Stomach smooth muscle (tissue), 2 donors: ENCODE data around the gene KCNB1.

Experiments
- H3K27ac ChIP-seq: one replicate; pipeline ENCODE4 v1.7.0; 2013; ENCODE audit warnings: mild to moderate bottlenecking, low read length, inconsistent platforms
- H3K27me3 ChIP-seq, 2 donors: one replicate each; pipeline ENCODE4 v1.7.0; 2013; ENCODE audit warnings: low read length in 2 of 2; ENCODE audit not compliant: insufficient read depth in 2 of 2, control insufficient read depth in 1 of 2
- H3K36me3 ChIP-seq, 2 donors: one replicate each; pipeline ENCODE4 v1.7.0; 2013; ENCODE audit warnings: low read length in 2 of 2; ENCODE audit not compliant: control insufficient read depth in 2 of 2, insufficient read depth in 2 of 2
- H3K4me1 ChIP-seq: one replicate; pipeline ENCODE4 v1.7.0; 2013; ENCODE audit warnings: low read length; ENCODE audit not compliant: control insufficient read depth, insufficient read depth
- H3K4me3 ChIP-seq, 2 donors: one replicate each; pipeline ENCODE4 v1.7.0; 2013; ENCODE audit warnings: low read length in 2 of 2
- H3K9ac ChIP-seq, 2 donors: one replicate each; pipeline ENCODE4 v1.7.0; 2013; ENCODE audit warnings: low read length in 2 of 2, mild to moderate bottlenecking in 1 of 2
- H3K9me3 ChIP-seq, 2 donors: one replicate each; pipeline ENCODE4 v1.7.0; 2013; ENCODE audit warnings: low read length in 2 of 2; ENCODE audit not compliant: control insufficient read depth in 2 of 2
- donor health status: healthy.
- donor health status: Pancreatic carcinoma.

KCNB1 gene

DNA sequence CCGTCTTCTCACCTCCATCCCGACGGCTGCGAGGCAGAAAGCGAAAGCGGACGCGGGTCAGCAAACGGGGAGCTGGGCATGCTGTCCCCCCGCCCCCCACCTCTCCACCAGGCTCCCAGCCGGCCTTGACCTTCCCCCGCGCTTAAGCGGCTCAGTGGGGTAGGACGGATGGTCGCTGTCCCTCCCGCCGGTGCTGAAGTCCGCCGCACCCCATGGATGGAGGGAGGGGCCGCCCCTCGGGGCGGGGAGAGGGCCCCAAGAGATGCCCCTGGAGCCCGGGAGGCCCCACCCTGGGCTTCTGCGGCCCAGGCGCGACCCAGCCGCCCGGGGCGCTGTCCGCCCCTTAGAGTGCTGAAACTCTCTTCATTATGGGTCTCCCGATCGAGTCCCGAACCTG lies at the start of gene KCNB1:
KCNB1 (minus strand) TSS at position 48 of the 397 bp plus-strand sequence. CDS start 188 bp downstream, outside the sequence.
- Histone ChIP-seq H3K4me1 (peaks cover 39% of the 10 kb centered on the region), H3K27ac (no peak within 1 kb of the TSS), H3K36me3 (peaks cover 0 to 5% of the 10 kb centered on the region in 2 donors), H3K9ac (peak within 1 kb of the TSS in 1 of 2 donors; percentile 42), H3K4me3 (peak within 1 kb of the TSS; percentile 80 to 83), H3K27me3 (peaks cover 0 to 2% of the 10 kb centered on the region in 2 donors), H3K9me3 (no peaks in the 10 kb centered on the region)

GRCh38 chr20:49529470-49529869 lies 47.0 kb upstream of the KCNB1 start:
- Histone ChIP-seq H3K4me3 (no peak overlapping the region), H3K27me3 (no peaks in the 10 kb centered on the region), H3K9ac (no peak overlapping the region), H3K36me3 (no peaks in the 10 kb centered on the region), H3K4me1 (no peaks in the 10 kb centered on the region), H3K9me3 (no peaks in the 10 kb centered on the region), H3K27ac (no peak overlapping the region)

DNA sequence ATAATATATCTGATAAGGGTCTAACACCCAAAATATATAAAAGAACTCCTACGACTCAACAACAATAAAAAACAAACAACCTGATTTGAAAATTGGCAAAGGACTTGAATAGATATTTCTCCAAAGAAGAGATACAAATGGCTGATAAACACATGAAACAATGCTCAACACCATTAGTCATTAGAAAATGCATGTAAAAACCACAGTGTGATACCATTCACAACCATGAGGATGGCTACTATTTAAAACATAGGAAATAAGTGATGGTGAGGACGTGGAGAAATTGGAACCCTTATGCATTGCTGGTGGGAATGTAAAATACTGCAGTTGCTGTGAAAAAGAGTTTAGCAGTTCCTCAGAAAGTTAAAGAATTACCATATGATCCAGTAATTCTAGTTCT lies 44.1 kb upstream of the KCNB1 start:
- Histone ChIP-seq H3K27ac (no peak overlapping the region), H3K27me3 (no peaks in the 10 kb centered on the region), H3K4me3 (no peak overlapping the region), H3K4me1 (no peaks in the 10 kb centered on the region), H3K9ac (no peak overlapping the region), H3K9me3 (no peaks in the 10 kb centered on the region), H3K36me3 (peaks cover 0 to 2% of the 10 kb centered on the region in 2 donors)

DNA sequence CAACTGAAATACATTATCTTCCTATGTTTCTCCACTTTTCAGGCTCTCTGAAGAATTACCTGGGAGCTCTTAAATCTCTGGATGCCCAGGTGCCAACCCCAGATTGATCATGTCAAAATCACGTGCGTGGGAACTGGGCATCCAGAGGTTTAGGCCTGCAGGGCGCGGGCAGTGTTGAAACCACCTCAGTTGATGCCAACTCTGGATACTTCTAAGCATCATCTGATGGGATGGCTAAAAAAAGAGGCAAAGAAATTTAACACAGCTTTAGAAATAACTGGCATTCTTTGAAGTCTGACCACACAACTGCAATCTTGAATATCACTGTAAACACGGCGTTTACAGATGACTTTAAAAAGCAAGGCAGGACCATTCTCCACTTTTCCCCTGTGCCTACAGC lies 43.6 kb upstream of the KCNB1 start:
- H3K9me3 ChIP-seq, result no peaks in the 10 kb centered on the region
- H3K27ac ChIP-seq, result no peak overlapping the region
- no peak overlapping the region for H3K4me3 ChIP-seq
- H3K36me3 ChIP-seq, result peaks cover 0 to 2% of the 10 kb centered on the region in 2 donors
- H3K9ac ChIP-seq, result no peak overlapping the region
- H3K27me3 ChIP-seq, result no peaks in the 10 kb centered on the region
- no peaks in the 10 kb centered on the region for H3K4me1 ChIP-seq

DNA sequence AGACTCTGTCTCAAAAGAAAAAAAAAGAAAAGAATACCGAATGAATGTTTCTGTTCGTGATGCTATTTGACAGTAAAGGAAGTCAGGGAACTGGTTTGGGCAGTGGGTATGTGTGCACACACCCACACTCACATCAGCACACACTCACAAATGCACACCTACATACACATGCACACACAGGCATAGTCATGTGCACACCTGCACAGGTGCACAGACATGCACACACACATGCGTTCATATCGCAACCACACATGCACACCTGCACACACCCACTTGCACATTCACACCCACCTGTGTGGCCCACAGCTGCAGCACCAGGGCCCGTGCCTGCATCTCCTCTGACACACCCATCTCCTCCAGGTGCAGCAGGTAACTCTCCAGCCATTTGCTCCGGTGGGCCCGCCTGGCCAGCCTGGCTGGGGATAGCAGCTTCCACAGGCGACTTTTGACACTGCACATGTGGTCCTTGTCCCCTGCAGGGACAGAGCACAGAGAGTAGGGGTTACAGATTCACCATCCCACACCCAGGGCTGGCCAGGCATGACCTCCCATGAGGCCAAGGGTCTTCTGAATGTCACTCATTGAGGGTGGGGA lies 41.4 kb upstream of the KCNB1 start:
- Histone ChIP-seq H3K9me3 (no peaks in the 10 kb centered on the region), H3K27me3 (no peaks in the 10 kb centered on the region), H3K36me3 (peaks cover 0 to 2% of the 10 kb centered on the region in 2 donors), H3K27ac (no peak overlapping the region), H3K9ac (no peak overlapping the region), H3K4me3 (no peak overlapping the region), H3K4me1 (no peaks in the 10 kb centered on the region)

GRCh38 chr20:49521356-49521755 lies 38.9 kb upstream of the KCNB1 start:
- peaks cover 0 to 2% of the 10 kb centered on the region in 2 donors for H3K36me3 ChIP-seq
- no peak overlapping the region for H3K4me3 ChIP-seq
- no peaks in the 10 kb centered on the region for H3K27me3 ChIP-seq
- no peak overlapping the region for H3K27ac ChIP-seq
- H3K9ac ChIP-seq, result no peak overlapping the region
- no peaks in the 10 kb centered on the region for H3K4me1 ChIP-seq
- no peaks in the 10 kb centered on the region for H3K9me3 ChIP-seq

DNA sequence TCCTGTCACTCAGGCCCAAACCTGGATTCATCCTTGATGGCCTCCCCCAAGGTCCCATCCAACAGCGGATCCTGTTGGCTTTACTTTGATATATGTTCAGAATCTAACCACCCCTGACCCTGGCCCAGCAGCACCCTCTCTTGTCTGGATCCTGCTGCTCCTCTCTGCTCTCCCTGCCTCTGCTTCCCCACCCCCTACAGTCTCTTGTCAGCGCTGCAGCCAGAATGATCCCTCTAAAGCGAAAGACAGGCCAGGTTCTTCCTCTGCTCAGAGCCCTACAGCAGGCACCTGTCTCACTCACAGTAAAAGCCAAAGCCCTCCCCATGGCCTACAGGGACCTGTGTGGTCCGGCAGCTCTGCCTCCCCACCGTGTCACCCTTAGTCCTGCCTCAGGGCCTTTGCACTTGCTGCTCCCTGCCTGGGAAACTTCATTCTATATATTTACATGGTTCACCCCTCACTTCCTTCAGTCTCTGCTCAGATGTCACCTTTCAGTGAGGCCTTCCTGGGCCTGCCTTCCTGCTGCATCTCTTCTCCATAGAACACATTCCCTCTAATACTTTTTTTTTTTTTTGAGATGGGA lies 37.4 kb upstream of the KCNB1 start:
- Histone ChIP-seq H3K36me3 (peaks cover 0 to 2% of the 10 kb centered on the region in 2 donors), H3K4me1 (no peaks in the 10 kb centered on the region), H3K9me3 (no peaks in the 10 kb centered on the region), H3K4me3 (no peak overlapping the region), H3K9ac (no peak overlapping the region), H3K27me3 (no peaks in the 10 kb centered on the region), H3K27ac (no peak overlapping the region)

DNA sequence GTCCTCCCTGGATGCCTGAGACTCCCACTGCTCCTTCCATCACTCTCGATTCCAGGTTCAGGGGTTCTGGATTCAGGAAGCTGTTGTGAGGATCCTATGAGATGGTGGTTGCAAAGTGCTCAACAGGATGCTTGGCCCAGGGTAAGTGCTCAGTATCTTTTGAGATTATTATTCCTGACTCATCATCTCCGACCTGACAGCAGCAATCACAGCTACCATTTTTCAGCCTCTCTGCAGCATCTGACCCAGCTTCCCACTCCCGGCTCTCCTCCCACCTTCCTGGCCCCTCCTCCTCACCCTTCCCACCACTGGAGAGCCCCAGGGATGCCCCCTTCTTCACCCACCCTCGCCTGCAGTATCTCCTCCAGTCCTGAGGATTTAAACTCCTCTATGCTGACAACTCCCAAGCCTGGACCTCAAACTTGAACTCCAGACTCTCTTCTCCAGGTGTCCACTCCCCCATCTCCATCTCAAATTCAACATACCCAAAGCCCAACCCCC lies 36.8 kb upstream of the KCNB1 start:
- Histone ChIP-seq H3K4me3 (no peak overlapping the region), H3K27me3 (no peaks in the 10 kb centered on the region), H3K27ac (no peak overlapping the region), H3K4me1 (no peaks in the 10 kb centered on the region), H3K9ac (no peak overlapping the region), H3K9me3 (no peaks in the 10 kb centered on the region), H3K36me3 (peaks cover 0 to 3% of the 10 kb centered on the region in 2 donors)

DNA sequence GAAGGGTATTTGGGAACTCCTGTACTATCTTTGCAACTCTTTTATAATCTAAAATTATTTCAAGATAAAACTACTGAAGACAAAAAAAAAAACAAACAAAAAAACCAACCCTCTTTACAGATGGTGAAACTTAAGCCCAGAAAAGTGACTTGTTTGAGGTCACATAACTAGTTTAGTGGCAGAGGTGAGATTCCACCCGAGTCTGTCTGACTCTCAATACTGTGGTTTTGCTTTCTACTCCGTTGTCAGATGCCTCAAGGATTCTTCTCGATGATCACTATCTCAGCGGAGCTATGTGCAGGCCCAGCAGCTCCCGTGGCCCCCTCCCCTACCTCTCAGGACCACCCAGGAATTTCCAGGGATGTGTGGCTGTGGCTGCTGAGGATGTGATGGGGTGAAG lies 36.1 kb upstream of the KCNB1 start:
- Histone ChIP-seq H3K9me3 (no peaks in the 10 kb centered on the region), H3K4me3 (no peak overlapping the region), H3K27me3 (no peaks in the 10 kb centered on the region), H3K27ac (no peak overlapping the region), H3K4me1 (no peaks in the 10 kb centered on the region), H3K9ac (no peak overlapping the region), H3K36me3 (peaks cover 0 to 8% of the 10 kb centered on the region in 2 donors)

DNA sequence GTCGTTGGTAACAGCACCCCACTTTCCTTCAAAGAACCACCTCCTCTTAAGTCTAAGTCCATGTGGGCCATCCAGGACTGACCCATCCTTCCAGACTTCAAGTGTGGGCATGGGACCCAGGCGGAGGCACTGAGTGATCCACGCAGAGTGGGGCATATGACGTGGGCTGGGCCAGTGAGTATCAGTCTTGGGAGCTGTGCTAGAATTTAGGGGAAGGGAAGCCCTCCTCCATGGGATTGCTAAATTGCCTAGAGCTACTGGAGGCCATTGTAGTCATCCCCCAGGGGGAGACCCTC lies 35.3 kb upstream of the KCNB1 start:
- Histone ChIP-seq H3K36me3 (peaks cover 0 to 8% of the 10 kb centered on the region in 2 donors), H3K27me3 (no peaks in the 10 kb centered on the region), H3K4me3 (no peak overlapping the region), H3K9ac (no peak overlapping the region), H3K4me1 (no peaks in the 10 kb centered on the region), H3K27ac (no peak overlapping the region), H3K9me3 (no peaks in the 10 kb centered on the region)
